OCI-LY3 (cell line): Measurements from ENCODE around the gene LIX1.

Experiments
- EZH2phosphoT487 ChIP-seq: fragments of 200-600 bp; shearing (Covaris generic); IDR thresholded peaks from 2 replicates; pipeline ENCODE4 v1.6.1; 2018; ENCODE audit warnings: antibody characterized with exemption, mixed run types, low read depth
- TF ChIP-seq, protein P1 (sequence below): fragments of 200-600, 300-600 bp; sonication (generic); IDR thresholded peaks from 2 replicates; pipeline ENCODE4 v1.5.1; 2014; ENCODE audit warnings: antibody characterized with exemption, low read length, low read depth

DNA sequence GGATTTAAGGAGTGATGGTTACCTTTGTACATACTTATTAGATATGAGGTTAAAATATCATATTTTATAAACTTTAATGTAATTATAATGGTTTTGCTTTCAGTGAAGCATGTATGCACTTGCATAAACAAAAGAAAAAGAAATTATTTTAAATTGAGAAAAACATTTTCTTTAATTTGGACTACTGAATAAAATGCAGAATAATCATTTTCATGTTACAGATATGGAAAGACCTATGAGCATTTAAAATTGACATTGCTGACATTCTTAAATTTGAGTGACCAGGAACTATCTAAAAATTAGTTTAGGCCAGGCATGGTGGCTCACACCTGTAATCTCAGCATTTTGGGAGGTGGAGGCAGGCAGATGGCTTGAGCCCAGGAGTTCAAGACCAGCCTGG, 49.2 kb downstream of the LIX1 start:
- TF ChIP-seq, protein P1, sequence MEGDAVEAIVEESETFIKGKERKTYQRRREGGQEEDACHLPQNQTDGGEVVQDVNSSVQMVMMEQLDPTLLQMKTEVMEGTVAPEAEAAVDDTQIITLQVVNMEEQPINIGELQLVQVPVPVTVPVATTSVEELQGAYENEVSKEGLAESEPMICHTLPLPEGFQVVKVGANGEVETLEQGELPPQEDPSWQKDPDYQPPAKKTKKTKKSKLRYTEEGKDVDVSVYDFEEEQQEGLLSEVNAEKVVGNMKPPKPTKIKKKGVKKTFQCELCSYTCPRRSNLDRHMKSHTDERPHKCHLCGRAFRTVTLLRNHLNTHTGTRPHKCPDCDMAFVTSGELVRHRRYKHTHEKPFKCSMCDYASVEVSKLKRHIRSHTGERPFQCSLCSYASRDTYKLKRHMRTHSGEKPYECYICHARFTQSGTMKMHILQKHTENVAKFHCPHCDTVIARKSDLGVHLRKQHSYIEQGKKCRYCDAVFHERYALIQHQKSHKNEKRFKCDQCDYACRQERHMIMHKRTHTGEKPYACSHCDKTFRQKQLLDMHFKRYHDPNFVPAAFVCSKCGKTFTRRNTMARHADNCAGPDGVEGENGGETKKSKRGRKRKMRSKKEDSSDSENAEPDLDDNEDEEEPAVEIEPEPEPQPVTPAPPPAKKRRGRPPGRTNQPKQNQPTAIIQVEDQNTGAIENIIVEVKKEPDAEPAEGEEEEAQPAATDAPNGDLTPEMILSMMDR: no peak
- TF ChIP-seq EZH2phosphoT487: no peak
